Measurements from ENCODE around the gene PTPRA.

DNA sequence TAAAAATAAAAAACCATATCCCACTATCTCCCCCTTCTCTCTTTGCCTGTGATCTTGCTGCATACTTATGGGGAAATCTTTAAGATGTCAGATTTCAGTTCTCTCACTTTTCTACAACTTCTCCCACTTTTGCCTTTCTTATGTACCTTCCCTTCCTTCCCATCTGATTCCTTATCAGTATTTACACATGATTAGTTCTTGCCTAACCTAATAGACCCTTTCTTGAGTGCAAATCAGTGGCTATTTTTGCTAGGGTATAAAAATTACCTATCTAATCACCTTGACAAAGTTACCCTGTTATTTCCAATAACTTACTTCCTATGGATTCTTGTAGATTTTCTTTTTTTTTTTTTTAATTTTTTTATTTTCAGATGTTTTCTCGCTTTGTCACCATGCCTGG, 75.7 kb downstream of the PTPRA start:
- TF ChIP-seq TCF7 (IDR thresholded peaks at IDR 0.05; ENCODE audit: borderline replicate concordance) (no peak), TARDBP (IDR thresholded peaks at IDR 0.05; ENCODE audit: borderline replicate concordance) (no peak), TBL1XR1 (IDR thresholded peaks at IDR 0.05; ENCODE audit: low read depth, low read length) (no peak), TAF1 (IDR thresholded peaks at IDR 0.05; ENCODE audit: borderline replicate concordance, low read depth, low read length) (no peak), POLR2A (IDR thresholded peaks at IDR 0.05; ENCODE audit: low read depth, low read length) (no peak), ZNF384 (IDR thresholded peaks at IDR 0.05; ENCODE audit: borderline replicate concordance, low read depth, low read length) (no peak), POLR2AphosphoS5 (IDR thresholded peaks at IDR 0.05; ENCODE audit: low read length) (no peak), EP300 (IDR thresholded peaks at IDR 0.05; ENCODE audit: borderline replicate concordance in 1 of 2, control insufficient read depth in 1 of 2, low read depth in 2 of 2, low read length in 2 of 2) (no peak), EZH2 (IDR thresholded peaks at IDR 0.05; ENCODE audit: borderline replicate concordance, control insufficient read depth, low read depth, low read length) (no peak), ZNF274 (IDR thresholded peaks at IDR 0.05; ENCODE audit: insufficient read depth, insufficient read length) (no peak)
- TF ChIP-seq, protein P1, sequence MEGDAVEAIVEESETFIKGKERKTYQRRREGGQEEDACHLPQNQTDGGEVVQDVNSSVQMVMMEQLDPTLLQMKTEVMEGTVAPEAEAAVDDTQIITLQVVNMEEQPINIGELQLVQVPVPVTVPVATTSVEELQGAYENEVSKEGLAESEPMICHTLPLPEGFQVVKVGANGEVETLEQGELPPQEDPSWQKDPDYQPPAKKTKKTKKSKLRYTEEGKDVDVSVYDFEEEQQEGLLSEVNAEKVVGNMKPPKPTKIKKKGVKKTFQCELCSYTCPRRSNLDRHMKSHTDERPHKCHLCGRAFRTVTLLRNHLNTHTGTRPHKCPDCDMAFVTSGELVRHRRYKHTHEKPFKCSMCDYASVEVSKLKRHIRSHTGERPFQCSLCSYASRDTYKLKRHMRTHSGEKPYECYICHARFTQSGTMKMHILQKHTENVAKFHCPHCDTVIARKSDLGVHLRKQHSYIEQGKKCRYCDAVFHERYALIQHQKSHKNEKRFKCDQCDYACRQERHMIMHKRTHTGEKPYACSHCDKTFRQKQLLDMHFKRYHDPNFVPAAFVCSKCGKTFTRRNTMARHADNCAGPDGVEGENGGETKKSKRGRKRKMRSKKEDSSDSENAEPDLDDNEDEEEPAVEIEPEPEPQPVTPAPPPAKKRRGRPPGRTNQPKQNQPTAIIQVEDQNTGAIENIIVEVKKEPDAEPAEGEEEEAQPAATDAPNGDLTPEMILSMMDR (IDR thresholded peaks at IDR 0.05 in 2 of 3, conservative IDR thresholded peaks at IDR 0.05 in 1 of 3; ENCODE audit: control insufficient read depth in 2 of 3, extremely low read depth in 1 of 3, insufficient read depth in 1 of 3, low read depth in 3 of 3, low read length in 3 of 3) = no peak
- TF ChIP-seq, protein P2, sequence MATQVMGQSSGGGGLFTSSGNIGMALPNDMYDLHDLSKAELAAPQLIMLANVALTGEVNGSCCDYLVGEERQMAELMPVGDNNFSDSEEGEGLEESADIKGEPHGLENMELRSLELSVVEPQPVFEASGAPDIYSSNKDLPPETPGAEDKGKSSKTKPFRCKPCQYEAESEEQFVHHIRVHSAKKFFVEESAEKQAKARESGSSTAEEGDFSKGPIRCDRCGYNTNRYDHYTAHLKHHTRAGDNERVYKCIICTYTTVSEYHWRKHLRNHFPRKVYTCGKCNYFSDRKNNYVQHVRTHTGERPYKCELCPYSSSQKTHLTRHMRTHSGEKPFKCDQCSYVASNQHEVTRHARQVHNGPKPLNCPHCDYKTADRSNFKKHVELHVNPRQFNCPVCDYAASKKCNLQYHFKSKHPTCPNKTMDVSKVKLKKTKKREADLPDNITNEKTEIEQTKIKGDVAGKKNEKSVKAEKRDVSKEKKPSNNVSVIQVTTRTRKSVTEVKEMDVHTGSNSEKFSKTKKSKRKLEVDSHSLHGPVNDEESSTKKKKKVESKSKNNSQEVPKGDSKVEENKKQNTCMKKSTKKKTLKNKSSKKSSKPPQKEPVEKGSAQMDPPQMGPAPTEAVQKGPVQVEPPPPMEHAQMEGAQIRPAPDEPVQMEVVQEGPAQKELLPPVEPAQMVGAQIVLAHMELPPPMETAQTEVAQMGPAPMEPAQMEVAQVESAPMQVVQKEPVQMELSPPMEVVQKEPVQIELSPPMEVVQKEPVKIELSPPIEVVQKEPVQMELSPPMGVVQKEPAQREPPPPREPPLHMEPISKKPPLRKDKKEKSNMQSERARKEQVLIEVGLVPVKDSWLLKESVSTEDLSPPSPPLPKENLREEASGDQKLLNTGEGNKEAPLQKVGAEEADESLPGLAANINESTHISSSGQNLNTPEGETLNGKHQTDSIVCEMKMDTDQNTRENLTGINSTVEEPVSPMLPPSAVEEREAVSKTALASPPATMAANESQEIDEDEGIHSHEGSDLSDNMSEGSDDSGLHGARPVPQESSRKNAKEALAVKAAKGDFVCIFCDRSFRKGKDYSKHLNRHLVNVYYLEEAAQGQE (IDR thresholded peaks at IDR 0.05; ENCODE audit: low read depth, low read length) = no peak
- TF ChIP-seq, protein P3, sequence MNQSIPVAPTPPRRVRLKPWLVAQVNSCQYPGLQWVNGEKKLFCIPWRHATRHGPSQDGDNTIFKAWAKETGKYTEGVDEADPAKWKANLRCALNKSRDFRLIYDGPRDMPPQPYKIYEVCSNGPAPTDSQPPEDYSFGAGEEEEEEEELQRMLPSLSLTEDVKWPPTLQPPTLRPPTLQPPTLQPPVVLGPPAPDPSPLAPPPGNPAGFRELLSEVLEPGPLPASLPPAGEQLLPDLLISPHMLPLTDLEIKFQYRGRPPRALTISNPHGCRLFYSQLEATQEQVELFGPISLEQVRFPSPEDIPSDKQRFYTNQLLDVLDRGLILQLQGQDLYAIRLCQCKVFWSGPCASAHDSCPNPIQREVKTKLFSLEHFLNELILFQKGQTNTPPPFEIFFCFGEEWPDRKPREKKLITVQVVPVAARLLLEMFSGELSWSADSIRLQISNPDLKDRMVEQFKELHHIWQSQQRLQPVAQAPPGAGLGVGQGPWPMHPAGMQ (IDR thresholded peaks at IDR 0.05; ENCODE audit: borderline replicate concordance) = no peak
